Mesodermal cell (in vitro differentiated cells): Measurements from ENCODE around the gene SLC18A2.

Experiments used
- H3K27ac ChIP-seq: 2 replicates; pipeline ENCODE4 v1.7.0; 2013; ENCODE audit warnings: mild to moderate bottlenecking, low read depth, low read length, moderate library complexity; ENCODE audit not compliant: severe bottlenecking
- H3K36me3 ChIP-seq: 2 replicates; pipeline ENCODE4 v1.7.1; 2013; ENCODE audit warnings: mild to moderate bottlenecking, low read length, moderate library complexity; ENCODE audit not compliant: control insufficient read depth, insufficient read depth
- H3K4me1 ChIP-seq: one replicate; pipeline ENCODE4 v1.7.1; 2013; ENCODE audit warnings: mild to moderate bottlenecking, low read length; ENCODE audit not compliant: insufficient read depth, control insufficient read depth, poor library complexity, severe bottlenecking
- H3K4me3 ChIP-seq: 2 replicates; pipeline ENCODE4 v1.7.0; 2013; ENCODE audit warnings: low read length, control low read depth, mild to moderate bottlenecking; ENCODE audit not compliant: insufficient read depth, poor library complexity, severe bottlenecking; ENCODE audit errors: extremely low read depth
- H3K9me3 ChIP-seq: 2 replicates; pipeline ENCODE4 v1.7.1; 2013; ENCODE audit warnings: mild to moderate bottlenecking, low read length, moderate library complexity; ENCODE audit not compliant: control insufficient read depth
- WGBS, 2 experiments: methylation state at CpG; one replicate each; pipeline ENCODE4 v1.1.5; 2013; ENCODE audit warnings: missing lambda C conversion rate in 2 of 2; ENCODE audit not compliant: insufficient coverage in 2 of 2; 5-methylcytosine and 5-hydroxymethylcytosine counted together

The SLC18A2 gene

GRCh38 chr10:117262903-117263293 is 22.0 kb downstream of the SLC18A2 start:
- no peak overlapping the region for H3K4me3 ChIP-seq
- no peaks in the 10 kb centered on the region for H3K9me3 ChIP-seq
- H3K27ac ChIP-seq: no peak overlapping the region
- H3K36me3 ChIP-seq: no peaks in the 10 kb centered on the region
- WGBS, 2 experiments: 78 to 80% methylated on average over 7 of the region's 7 CpGs
- H3K4me1 ChIP-seq: no peaks in the 10 kb centered on the region

- H3K4me1 ChIP-seq: no peaks in the 10 kb centered on the region
- H3K4me3 ChIP-seq: no peak overlapping the region
- no peaks in the 10 kb centered on the region for H3K9me3 ChIP-seq
- H3K27ac ChIP-seq: no peak overlapping the region
- no peaks in the 10 kb centered on the region for H3K36me3 ChIP-seq
- 75 to 90% methylated on average over 7 of the region's 7 CpGs for WGBS, 2 experiments
Measured at GRCh38 chr10:117264782-117265181, 23.9 kb downstream of the SLC18A2 start.

- no peaks in the 10 kb centered on the region for H3K9me3 ChIP-seq
- H3K36me3 ChIP-seq: no peaks in the 10 kb centered on the region
- peaks cover 5% of the 10 kb centered on the region for H3K4me1 ChIP-seq
- no peak overlapping the region for H3K27ac ChIP-seq
- H3K4me3 ChIP-seq: no peak overlapping the region
- 86 to 87% methylated on average over 1 to 6 of the region's 9 CpGs for WGBS, 2 experiments
Measured at GRCh38 chr10:117266400-117266799, 25.5 kb downstream of the SLC18A2 start.

GRCh38 chr10:117266812-117267211 is 25.9 kb downstream of the SLC18A2 start:
- H3K9me3 ChIP-seq: no peaks in the 10 kb centered on the region
- H3K27ac ChIP-seq: no peak overlapping the region
- no peaks in the 10 kb centered on the region for H3K36me3 ChIP-seq
- no peak overlapping the region for H3K4me3 ChIP-seq
- no CpG with 5 or more reads among the region's 2 CpGs for WGBS, 2 experiments
- peaks cover 6% of the 10 kb centered on the region for H3K4me1 ChIP-seq

- no peaks in the 10 kb centered on the region for H3K9me3 ChIP-seq
- 90 to 92% methylated on average over 3 to 4 of the region's 4 CpGs for WGBS, 2 experiments
- H3K36me3 ChIP-seq: no peaks in the 10 kb centered on the region
- H3K4me3 ChIP-seq: no peak overlapping the region
- H3K27ac ChIP-seq: no peak overlapping the region
- peaks cover 12% of the 10 kb centered on the region for H3K4me1 ChIP-seq
Measured at GRCh38 chr10:117268258-117268657, 27.3 kb downstream of the SLC18A2 start.

GRCh38 chr10:117268907-117269306 is 28.0 kb downstream of the SLC18A2 start:
- H3K36me3 ChIP-seq: no peaks in the 10 kb centered on the region
- 82 to 92% methylated on average over 2 of the region's 2 CpGs for WGBS, 2 experiments

GRCh38 chr10:117271427-117271826 is 30.5 kb downstream of the SLC18A2 start:
- Histone ChIP-seq H3K4me1 (peaks cover 12% of the 10 kb centered on the region), H3K27ac (no peak overlapping the region), H3K36me3 (no peaks in the 10 kb centered on the region), H3K4me3 (no peak overlapping the region), H3K9me3 (no peaks in the 10 kb centered on the region)
- WGBS, 2 experiments: 95 to 100% methylated on average over 1 to 3 of the region's 3 CpGs

More at GRCh38 chr10:117268907-117269306, 28.0 kb downstream of the SLC18A2 start:
- H3K4me1 ChIP-seq: peaks cover 12% of the 10 kb centered on the region
- H3K9me3 ChIP-seq: no peaks in the 10 kb centered on the region
- no peak overlapping the region for H3K27ac ChIP-seq
- H3K4me3 ChIP-seq: no peak overlapping the region

GRCh38 chr10:117272195-117273076 is 31.5 kb downstream of the SLC18A2 start:
- no peaks in the 10 kb centered on the region for H3K36me3 ChIP-seq
- no peak overlapping the region for H3K4me3 ChIP-seq
- no peaks in the 10 kb centered on the region for H3K9me3 ChIP-seq
- WGBS, 2 experiments: 87 to 95% methylated on average over 7 of the region's 13 CpGs
- peaks cover 12% of the 10 kb centered on the region for H3K4me1 ChIP-seq
- H3K27ac ChIP-seq: no peak overlapping the region

- WGBS, 2 experiments: 100% methylated on average over 1 of the region's 3 CpGs; no CpG with 5 or more reads in 1 of the 2 experiments
- peaks cover 12% of the 10 kb centered on the region for H3K4me1 ChIP-seq
- no peak overlapping the region for H3K4me3 ChIP-seq
- H3K36me3 ChIP-seq: no peaks in the 10 kb centered on the region
- H3K27ac ChIP-seq: no peak overlapping the region
- H3K9me3 ChIP-seq: no peaks in the 10 kb centered on the region
Measured at GRCh38 chr10:117273980-117274379, 33.1 kb downstream of the SLC18A2 start.

- Histone ChIP-seq H3K4me3 (no peak overlapping the region), H3K9me3 (no peaks in the 10 kb centered on the region), H3K4me1 (peaks cover 12% of the 10 kb centered on the region), H3K27ac (no peak overlapping the region), H3K36me3 (no peaks in the 10 kb centered on the region)
- WGBS, 2 experiments: 90 to 100% methylated on average over 4 of the region's 5 CpGs
Measured at GRCh38 chr10:117274509-117274908, 33.6 kb downstream of the SLC18A2 start.

- Histone ChIP-seq H3K4me1 (peaks cover 12% of the 10 kb centered on the region), H3K4me3 (no peak overlapping the region), H3K9me3 (no peaks in the 10 kb centered on the region), H3K36me3 (no peaks in the 10 kb centered on the region), H3K27ac (no peak overlapping the region)
- WGBS, 2 experiments: no CpG with 5 or more reads among the region's 3 CpGs
Measured at GRCh38 chr10:117275121-117275520, 34.2 kb downstream of the SLC18A2 start.
